Breast epithelium (tissue), 3 donors: Measurements from ENCODE around the gene TIA1.

Experiments
- CTCF ChIP-seq, 3 donors: fragments of 450-650 bp; IDR thresholded peaks; one replicate each; pipeline ENCODE4 v1.5.1; 2016 to 2017; ENCODE audit warnings: antibody characterized with exemption in 3 of 3, mild to moderate bottlenecking in 3 of 3, moderate library complexity in 3 of 3
- POLR2AphosphoS5 ChIP-seq, 3 donors: sonication (generic); formaldehyde crosslinking; IDR thresholded peaks; one replicate each; pipeline ENCODE4 v1.6.1; 2017; ENCODE audit warnings: antibody characterized with exemption in 3 of 3

DNA sequence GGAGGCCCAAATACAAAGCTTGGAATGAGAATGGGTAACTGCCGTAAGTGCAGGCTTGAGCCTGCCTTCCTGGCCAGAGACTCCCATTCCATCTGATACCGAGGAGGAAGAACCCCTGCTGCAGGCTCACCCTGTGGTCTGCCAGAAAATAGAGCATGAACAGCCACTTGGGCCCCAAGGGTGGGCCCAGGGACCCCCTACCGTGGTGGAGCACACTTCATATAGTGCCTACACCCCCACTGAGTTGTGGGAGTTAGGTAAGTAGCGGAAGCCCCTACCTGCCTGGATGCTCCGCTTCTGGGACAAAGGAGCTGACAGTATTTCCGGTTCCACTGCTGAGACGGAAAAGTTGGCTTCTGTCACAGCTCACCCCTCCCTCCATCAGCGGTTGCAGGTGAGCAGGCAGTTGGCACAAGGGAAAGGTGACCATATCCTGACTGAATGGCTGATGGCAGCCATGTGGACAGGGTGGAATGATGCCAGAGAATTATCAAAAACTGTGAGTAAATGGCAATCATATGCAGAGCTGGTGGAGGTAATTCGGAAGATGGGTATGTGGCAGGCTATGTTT lies 46.1 kb downstream of the TIA1 start:
- no peak for TF ChIP-seq CTCF (IDR thresholded peaks at IDR 0.05)
- TF ChIP-seq POLR2AphosphoS5 (IDR thresholded peaks at IDR 0.05): no peak
